Muscle layer of duodenum (tissue), 2 donors: Measurements from ENCODE around the gene KRTAP2-1.

Experiments used
- H3K27ac ChIP-seq: one replicate; pipeline ENCODE4 v1.7.0; 2013; ENCODE audit warnings: mild to moderate bottlenecking, low read length
- H3K27me3 ChIP-seq: one replicate; pipeline ENCODE4 v1.7.0; 2013; ENCODE audit warnings: low read depth, mild to moderate bottlenecking, control low read depth, low read length
- H3K36me3 ChIP-seq, 2 donors: one replicate each; pipeline ENCODE4 v1.7.0; 2013; ENCODE audit warnings: low read length in 2 of 2, control low read depth in 1 of 2, mild to moderate bottlenecking in 1 of 2; ENCODE audit not compliant: insufficient read depth in 2 of 2, control insufficient read depth in 1 of 2
- H3K4me1 ChIP-seq, 2 donors: one replicate each; pipeline ENCODE4 v1.7.0; 2013; ENCODE audit warnings: low read length in 2 of 2, mild to moderate bottlenecking in 2 of 2, control low read depth in 1 of 2, moderate library complexity in 1 of 2; ENCODE audit not compliant: insufficient read depth in 2 of 2, control insufficient read depth in 1 of 2
- H3K4me3 ChIP-seq, 2 donors: one replicate each; pipeline ENCODE4 v1.7.0; 2013; ENCODE audit warnings: low read length in 2 of 2, low read depth in 1 of 2, mild to moderate bottlenecking in 1 of 2
- H3K9me3 ChIP-seq, 2 donors: one replicate each; pipeline ENCODE4 v1.7.0; 2013; ENCODE audit warnings: low read length in 2 of 2, control low read depth in 1 of 2, mild to moderate bottlenecking in 1 of 2; ENCODE audit not compliant: control insufficient read depth in 1 of 2
- donor health status: healthy.

The KRTAP2-1 gene

DNA sequence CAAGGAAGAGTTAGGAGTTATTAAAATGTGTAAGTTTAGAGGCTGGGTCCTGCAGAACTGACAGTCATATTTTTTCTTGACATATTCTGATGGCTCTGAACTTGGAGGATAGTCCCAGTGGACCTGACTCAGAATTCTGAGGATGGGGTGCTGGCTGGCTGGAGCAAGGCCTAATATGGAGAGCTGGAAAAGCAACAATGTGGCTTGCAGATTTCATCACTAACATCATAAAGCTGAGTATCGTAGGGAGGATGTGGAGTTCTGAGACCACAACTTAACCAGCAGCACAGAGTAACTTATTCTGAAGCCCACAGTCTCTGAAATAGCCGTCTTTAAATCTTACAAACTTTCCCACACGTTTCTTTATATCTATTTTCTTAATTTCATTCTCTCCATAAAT lies 22.4 kb downstream of the KRTAP2-1 start:
- Histone ChIP-seq H3K4me1 (no peaks in the 10 kb centered on the region), H3K36me3 (no peaks in the 10 kb centered on the region), H3K9me3 (peaks cover 0 to 5% of the 10 kb centered on the region in 2 donors), H3K27ac (no peak overlapping the region), H3K4me3 (no peak overlapping the region), H3K27me3 (no peaks in the 10 kb centered on the region)

DNA sequence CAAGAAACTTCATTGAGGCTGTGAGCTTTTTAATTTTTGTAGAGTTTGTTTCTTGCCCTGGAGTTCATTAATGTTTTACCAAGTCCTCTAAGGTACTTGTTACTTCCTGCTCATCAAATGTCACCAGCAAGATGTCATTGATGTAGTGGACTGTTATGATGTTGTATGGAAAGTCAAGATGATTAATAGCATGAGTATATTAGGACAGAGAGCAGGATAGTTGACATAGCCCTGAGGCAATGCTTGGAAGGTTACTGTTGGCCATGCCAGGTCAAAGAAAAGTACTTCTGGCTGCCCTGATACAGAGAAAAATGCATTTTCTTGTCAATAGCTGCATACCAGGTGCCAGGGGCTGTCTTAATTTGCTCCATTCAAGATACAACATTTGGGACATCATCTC lies 26.8 kb downstream of the KRTAP2-1 start:
- H3K9me3 ChIP-seq = peaks cover 0 to 5% of the 10 kb centered on the region in 2 donors
- H3K36me3 ChIP-seq = no peaks in the 10 kb centered on the region
- H3K4me3 ChIP-seq = no peak overlapping the region

DNA sequence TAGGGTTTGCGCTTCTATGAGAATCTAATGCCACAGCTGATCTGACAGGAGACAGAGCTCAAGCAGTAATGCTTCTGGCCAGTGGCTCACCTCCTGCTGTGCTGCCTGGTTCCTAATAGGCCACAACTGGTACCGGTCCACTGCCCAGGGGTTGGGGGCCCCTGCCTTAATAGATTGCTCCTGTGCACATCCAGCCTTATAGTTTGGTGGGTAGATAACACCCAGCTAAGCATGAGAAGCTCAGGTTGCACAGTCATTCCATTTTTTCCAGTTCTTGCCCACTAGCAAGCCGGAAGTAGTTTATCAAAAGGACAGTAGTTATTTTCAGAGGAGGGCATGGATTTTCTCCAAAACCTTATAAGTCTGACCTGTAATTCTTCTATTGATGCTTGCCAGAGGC lies 27.7 kb downstream of the KRTAP2-1 start:
- no peaks in the 10 kb centered on the region for H3K4me1 ChIP-seq
- H3K27ac ChIP-seq = no peak overlapping the region
- no peaks in the 10 kb centered on the region for H3K27me3 ChIP-seq
- peaks cover 0 to 5% of the 10 kb centered on the region in 2 donors for H3K9me3 ChIP-seq
- H3K36me3 ChIP-seq = no peaks in the 10 kb centered on the region
- no peak overlapping the region for H3K4me3 ChIP-seq

More for the DNA sequence above, 26.8 kb downstream of the KRTAP2-1 start:
- Histone ChIP-seq H3K27ac (no peak overlapping the region), H3K27me3 (no peaks in the 10 kb centered on the region), H3K4me1 (no peaks in the 10 kb centered on the region)

DNA sequence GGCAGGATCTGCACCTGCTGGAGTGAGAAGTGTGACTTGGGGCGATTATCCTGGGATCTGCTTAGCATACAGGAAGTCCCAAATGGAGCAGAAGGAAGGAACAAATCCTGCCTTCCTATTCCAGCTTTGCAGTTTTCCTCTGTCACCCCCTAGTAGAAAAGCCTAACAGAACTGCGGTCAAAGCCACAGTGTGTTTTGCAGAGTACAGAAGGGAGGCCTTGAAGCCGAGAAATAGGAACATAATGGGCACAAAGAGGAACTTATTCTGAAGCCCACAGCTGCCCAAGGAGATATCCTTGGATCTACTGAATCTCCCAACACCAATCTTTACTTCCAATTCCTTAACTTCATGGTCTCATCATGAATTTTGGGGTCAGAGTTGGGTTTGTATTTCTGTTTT lies 28.6 kb downstream of the KRTAP2-1 start:
- H3K4me1 ChIP-seq = no peaks in the 10 kb centered on the region
- no peaks in the 10 kb centered on the region for H3K36me3 ChIP-seq
- no peak overlapping the region for H3K27ac ChIP-seq
- peaks cover 0 to 5% of the 10 kb centered on the region in 2 donors for H3K9me3 ChIP-seq
- no peaks in the 10 kb centered on the region for H3K27me3 ChIP-seq
- no peak overlapping the region for H3K4me3 ChIP-seq

DNA sequence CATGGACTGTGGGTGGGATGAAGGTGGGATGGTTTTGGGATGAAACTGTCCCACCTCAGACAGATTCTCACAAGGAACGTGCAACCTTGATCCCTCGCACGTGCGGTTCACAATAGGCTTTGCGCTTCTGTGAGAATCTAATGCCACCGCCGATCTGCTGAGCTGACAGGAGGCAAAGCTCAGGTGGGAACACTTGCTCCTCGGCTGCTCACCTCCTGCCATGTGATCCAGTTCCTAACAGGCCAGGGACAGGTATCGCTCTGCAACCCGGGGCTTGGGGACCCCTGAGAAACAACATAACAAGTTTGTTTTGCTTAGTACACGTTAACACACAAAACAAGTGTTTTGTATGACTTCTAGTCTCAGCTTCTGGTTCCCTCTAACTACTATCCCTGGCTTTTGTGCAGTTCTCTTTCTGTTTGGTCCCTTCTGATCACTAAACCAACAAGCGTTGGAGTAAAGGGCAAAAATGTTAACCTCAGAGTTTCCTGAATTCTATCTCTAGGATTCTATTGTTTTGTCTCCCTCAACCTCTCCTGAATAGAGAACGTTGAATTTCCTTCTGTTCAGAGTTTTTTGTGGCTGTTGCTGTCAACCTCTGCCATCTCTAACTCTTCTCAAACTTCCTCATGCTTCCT lies 30.4 kb downstream of the KRTAP2-1 start:
- no peak overlapping the region for H3K27ac ChIP-seq
- H3K27me3 ChIP-seq = no peaks in the 10 kb centered on the region
- H3K4me1 ChIP-seq = no peaks in the 10 kb centered on the region
- H3K4me3 ChIP-seq = no peak overlapping the region
- H3K36me3 ChIP-seq = no peaks in the 10 kb centered on the region
- H3K9me3 ChIP-seq = peaks cover 0 to 5% of the 10 kb centered on the region in 2 donors

GRCh38 chr17:41015454-41015853 lies 31.7 kb downstream of the KRTAP2-1 start:
- no peaks in the 10 kb centered on the region for H3K9me3 ChIP-seq
- no peaks in the 10 kb centered on the region for H3K36me3 ChIP-seq
- H3K27me3 ChIP-seq = no peaks in the 10 kb centered on the region
- no peaks in the 10 kb centered on the region for H3K4me1 ChIP-seq
- no peak overlapping the region for H3K27ac ChIP-seq
- no peak overlapping the region for H3K4me3 ChIP-seq

- Histone ChIP-seq H3K9me3 (no peaks in the 10 kb centered on the region), H3K27me3 (no peaks in the 10 kb centered on the region), H3K4me1 (no peaks in the 10 kb centered on the region), H3K36me3 (no peaks in the 10 kb centered on the region), H3K4me3 (no peak overlapping the region), H3K27ac (no peak overlapping the region)
These were observed 33.5 kb downstream of the KRTAP2-1 start for GRCh38 chr17:41013606-41014005.

DNA sequence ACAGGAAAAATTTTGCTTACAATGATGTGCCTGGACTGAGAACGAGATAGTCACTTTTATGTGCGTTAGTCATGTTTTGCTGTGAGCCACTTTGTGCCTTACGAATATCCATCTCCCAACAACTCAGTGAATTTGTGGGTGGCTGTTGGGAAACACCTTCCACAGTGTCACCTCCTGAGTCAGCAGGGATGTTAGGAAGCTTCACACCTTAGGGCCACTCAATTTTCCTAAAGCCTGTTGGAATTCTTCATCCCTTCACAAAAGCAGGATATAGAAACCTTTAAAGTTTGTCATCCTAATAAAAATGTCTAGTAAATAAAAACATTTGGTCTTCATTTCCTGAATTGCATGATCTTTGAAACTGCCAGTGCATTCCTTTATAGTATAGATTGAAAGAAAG lies 33.9 kb downstream of the KRTAP2-1 start:
- Histone ChIP-seq H3K36me3 (no peaks in the 10 kb centered on the region), H3K27ac (no peak overlapping the region), H3K27me3 (no peaks in the 10 kb centered on the region), H3K4me3 (no peak overlapping the region), H3K9me3 (no peaks in the 10 kb centered on the region), H3K4me1 (no peaks in the 10 kb centered on the region)

GRCh38 chr17:41012326-41013120 lies 34.6 kb downstream of the KRTAP2-1 start:
- H3K36me3 ChIP-seq = no peaks in the 10 kb centered on the region
- H3K4me1 ChIP-seq = no peaks in the 10 kb centered on the region
- H3K9me3 ChIP-seq = no peaks in the 10 kb centered on the region
- H3K27me3 ChIP-seq = no peaks in the 10 kb centered on the region
- H3K4me3 ChIP-seq = no peak overlapping the region
- no peak overlapping the region for H3K27ac ChIP-seq

- Histone ChIP-seq H3K36me3 (no peaks in the 10 kb centered on the region), H3K4me3 (no peak overlapping the region), H3K27me3 (no peaks in the 10 kb centered on the region), H3K4me1 (no peaks in the 10 kb centered on the region), H3K9me3 (no peaks in the 10 kb centered on the region), H3K27ac (no peak overlapping the region)
These were observed 36.7 kb downstream of the KRTAP2-1 start for GRCh38 chr17:41010441-41010840.

DNA sequence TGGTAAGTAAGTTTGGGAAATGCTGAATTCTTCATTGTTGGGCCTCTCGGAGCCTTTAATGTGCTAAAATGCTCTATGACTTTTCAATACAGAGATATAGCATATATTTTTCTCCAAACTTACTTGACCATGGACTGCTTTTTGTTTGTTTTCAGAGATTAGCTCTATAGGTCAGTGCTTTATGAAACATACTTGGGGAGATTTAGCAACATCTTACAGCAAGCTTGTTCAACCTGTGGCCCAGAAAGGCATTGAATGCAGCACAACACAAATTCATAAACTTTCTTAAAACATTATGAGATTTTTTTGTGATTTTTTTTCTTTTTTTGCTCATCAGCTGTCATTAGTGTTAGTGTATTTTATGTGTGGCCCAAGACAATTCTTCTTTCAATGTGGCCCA lies 37.2 kb downstream of the KRTAP2-1 start:
- no peak overlapping the region for H3K4me3 ChIP-seq
- no peak overlapping the region for H3K27ac ChIP-seq
- no peaks in the 10 kb centered on the region for H3K27me3 ChIP-seq
- H3K4me1 ChIP-seq = no peaks in the 10 kb centered on the region
- no peaks in the 10 kb centered on the region for H3K36me3 ChIP-seq
- H3K9me3 ChIP-seq = no peaks in the 10 kb centered on the region
